ENCODE data around the gene BPI.
"Not testable (repeated sequence)": the region's sequence is repeated elsewhere in the genome, so short reads cannot be mapped to it uniquely, and the experiment has no call there.

The BPI gene

GRCh38 chr20:38303908-38304379 is at the start of gene BPI:
TSS of gene BPI (plus strand) at chr20:38304156. CDS start at chr20:38304224, 68 bp downstream.
- DNase-seq: no peak

- DNase-seq: not testable (repeated sequence)
Measured at GRCh38 chr20:38254621-38255020, 49.3 kb upstream of the BPI start.

GRCh38 chr20:38255393-38255792 is 48.6 kb upstream of the BPI start:
- DNase-seq: no peak

GRCh38 chr20:38256021-38256420 is 47.9 kb upstream of the BPI start:
- no peak for DNase-seq

- no peak for DNase-seq
Measured at GRCh38 chr20:38256966-38257365, 47.0 kb upstream of the BPI start.

GRCh38 chr20:38258545-38259215 is 45.3 kb upstream of the BPI start:
- no peak for DNase-seq

- DNase-seq: no peak
Measured at GRCh38 chr20:38260025-38260377, 44.0 kb upstream of the BPI start.

GRCh38 chr20:38260378-38261053 is 43.4 kb upstream of the BPI start, which contains the start of gene KIAA1755:
TSS of gene KIAA1755 (minus strand) at chr20:38260735. CDS start at chr20:38260500, 235 bp downstream.
- no peak for DNase-seq

GRCh38 chr20:38261054-38261390 is 42.9 kb upstream of the BPI start:
- DNase-seq: no peak

- DNase-seq: no peak
Measured at GRCh38 chr20:38262931-38263330, 41.0 kb upstream of the BPI start.

GRCh38 chr20:38266426-38266825 is 37.5 kb upstream of the BPI start:
- DNase-seq: no peak

DNA sequence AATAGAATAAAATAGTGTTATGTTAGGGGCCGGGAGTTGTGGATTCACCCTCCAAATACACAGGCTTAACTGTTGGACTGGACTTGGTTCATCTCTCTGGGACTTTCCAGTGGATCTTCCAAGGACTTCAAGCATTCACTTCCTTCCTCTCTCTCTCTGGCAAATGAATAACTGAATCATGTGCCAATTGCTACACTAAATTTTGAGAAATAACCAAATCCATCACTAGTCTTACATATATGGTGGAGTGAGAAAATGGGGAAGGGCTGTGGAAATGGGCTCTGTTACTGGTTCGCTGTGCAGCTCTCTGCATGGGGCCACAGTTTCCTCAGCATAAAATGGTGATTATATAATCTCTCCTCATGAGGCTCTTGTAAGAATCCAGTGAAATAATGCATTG is 36.7 kb upstream of the BPI start:
- DNase-seq: no peak

- no peak for DNase-seq
Measured at GRCh38 chr20:38267901-38268514, 35.9 kb upstream of the BPI start.

DNA sequence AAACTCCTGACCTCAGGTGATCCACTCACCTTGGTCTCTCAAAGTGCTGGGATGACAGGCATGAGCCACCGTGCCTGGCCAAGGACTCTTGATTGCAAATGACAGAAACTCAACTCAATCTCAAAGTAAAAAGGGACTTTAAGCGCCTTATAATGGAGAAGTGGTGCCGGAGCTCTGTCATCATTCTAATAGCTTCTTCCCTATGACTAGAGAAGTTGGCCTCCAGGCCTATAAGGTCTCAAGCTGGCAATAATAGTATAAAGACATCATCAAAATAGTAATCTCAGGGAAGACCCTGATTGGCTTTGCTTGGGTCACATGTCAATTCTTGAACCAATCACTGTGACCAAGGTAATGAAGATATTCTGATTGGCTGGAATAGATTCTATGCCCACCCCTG is 34.9 kb upstream of the BPI start:
- DNase-seq: no peak

DNA sequence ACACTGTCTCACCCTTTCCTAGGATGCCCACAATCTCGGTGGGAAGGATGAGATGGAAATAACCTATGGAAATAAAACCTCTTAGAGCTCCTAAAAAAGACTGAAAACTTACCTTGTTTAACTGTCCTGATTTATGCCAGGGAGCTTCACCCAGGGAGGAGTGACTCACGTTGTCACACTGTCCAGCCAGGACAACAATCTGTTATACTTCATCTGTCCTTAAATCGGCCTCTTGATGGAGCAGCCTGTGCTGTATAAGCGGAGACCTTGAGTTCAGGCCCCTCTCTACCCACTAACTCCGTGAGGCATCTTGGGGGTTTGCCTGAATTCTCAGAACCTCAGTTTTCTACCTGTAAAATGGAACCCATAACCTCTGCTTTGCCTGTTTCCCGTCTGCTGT is 34.2 kb upstream of the BPI start:
- DNase-seq: no peak

- DNase-seq: no peak
Measured at GRCh38 chr20:38270869-38271605, 32.9 kb upstream of the BPI start.

DNA sequence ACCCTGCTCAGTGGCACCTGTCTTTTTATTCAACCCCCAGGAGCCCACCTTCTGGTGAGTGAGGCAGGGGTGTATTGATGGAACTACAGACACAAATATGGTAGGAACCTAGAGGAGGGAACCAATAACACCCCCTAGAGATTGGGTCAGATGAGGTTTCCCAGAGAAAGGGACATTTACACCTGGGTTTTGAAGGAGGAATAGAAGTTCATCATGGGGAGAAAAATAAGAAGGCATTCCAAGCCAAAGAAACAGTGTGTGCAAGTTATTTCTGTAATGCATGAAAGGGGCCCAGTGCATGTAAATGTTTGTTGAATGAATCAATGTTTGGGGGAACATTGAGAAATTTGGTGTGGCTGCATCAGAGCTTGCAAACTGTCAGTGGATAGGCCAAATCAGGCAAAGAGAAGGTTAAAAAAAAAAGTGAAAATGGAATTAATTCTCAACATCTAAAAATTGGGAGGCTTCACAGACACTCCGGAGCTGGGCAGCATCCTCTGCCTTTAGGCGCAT is 32.3 kb upstream of the BPI start:
- no peak for DNase-seq

DNA sequence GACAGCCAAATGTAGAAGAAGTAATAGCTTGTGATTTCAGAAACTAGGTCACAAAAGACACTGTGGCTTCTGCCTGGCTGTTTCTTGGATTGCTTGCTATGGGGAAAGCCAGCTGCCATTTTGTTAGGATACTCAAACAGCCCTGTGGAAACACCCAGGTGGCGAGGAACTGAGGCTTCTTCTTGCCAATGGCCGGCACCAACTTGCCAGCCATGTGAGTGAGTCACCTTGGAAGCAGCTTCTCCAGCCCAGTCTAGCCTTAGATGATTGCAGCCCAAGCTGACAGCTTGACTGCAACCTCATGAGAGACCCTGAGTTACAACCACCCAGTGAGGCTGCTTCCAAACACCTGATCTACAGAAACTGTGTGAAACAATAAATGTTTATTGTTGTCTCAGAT is 31.6 kb upstream of the BPI start:
- DNase-seq: no peak

- DNase-seq: no peak
Measured at GRCh38 chr20:38272961-38273360, 31.0 kb upstream of the BPI start.

GRCh38 chr20:38275815-38276550 is 28.0 kb upstream of the BPI start:
- no peak for DNase-seq

DNA sequence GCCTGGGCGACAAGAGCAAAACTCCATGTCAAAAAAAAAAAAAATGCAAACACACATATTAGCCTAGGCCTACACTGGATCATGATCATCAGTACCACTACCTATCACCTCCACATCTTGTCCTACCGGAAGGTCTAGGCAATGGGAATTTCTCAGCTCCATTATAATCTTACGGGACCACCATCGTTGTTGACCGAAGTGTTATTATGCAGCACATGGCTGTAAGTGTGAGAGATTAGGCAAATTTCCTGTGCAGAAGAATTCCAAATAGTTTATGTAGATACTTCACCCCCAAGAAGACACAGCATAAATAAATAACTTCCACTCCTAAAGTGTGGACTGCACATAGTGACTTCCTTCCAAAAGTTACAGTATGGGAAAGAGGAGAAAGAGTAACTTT is 26.7 kb upstream of the BPI start:
- no peak for DNase-seq

DNA sequence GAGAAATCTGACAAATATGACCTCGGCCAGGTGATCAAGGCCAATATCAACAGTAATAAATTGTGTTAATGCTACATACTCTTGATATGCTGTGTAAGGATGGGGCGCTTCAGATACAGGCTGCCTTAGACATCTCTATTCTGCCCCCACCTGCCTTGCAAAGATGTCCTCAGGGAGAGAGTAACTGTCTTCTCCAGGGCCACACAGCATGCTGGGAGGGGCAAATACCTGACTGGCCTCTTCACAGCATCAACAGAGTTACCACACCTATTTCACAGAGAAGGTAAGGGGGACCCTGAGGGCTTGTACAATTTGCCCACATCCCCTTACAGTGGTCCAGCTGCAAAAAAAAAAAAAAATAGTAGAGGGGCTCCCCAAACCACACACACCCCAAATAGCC is 26.3 kb upstream of the BPI start:
- DNase-seq: no peak

DNA sequence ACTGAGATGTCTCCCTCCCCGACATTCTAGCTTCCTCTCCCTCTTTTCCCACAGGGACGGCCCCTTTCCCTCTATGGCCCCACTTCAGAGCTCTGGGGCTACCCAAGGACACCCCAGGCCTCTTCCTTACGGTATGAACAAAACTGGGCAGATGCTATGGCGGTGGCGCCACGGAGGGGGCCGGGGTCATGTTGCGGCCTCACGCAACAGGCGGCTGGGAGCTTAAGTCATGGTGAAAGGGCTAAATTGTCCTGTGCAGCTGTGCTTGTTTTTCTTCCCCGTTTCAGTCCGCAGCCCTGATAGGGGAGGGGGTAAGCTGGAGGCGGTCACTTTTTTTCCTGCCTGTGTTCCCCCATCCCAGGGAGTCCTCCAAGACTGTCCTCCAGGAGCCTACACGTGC is 25.8 kb upstream of the BPI start:
- no peak for DNase-seq
